ENCODE measurements around the gene ATP9B. TPM values are rescaled to one million over a fixed set of nuclear protein-coding genes. Genes with fewer than 3 reads are reported as not detected.

Gene ATP9B
- total RNA-seq, 1 donor from 2014 or later, result 45.3 TPM

DNA sequence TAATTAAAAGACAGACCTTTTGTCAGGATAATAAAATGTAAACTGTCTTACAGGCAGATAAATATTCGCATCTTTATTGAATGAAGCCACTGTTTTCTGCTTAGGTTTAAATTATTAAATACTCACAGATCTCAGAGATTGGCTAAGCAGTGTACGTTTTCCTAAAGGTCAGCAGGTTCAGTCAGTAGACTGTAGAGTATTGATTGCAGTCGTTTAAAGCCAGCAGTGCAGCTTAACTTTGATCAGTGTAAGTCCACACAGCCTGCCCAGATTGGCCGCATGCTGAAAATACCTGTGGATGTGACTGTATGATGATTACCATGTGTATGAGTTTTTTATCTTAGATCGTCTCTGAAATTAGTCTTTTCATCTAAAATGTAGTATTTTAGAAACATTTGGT lies 42.3 kb downstream of the ATP9B start:
- TF ChIP-seq, protein P1, sequence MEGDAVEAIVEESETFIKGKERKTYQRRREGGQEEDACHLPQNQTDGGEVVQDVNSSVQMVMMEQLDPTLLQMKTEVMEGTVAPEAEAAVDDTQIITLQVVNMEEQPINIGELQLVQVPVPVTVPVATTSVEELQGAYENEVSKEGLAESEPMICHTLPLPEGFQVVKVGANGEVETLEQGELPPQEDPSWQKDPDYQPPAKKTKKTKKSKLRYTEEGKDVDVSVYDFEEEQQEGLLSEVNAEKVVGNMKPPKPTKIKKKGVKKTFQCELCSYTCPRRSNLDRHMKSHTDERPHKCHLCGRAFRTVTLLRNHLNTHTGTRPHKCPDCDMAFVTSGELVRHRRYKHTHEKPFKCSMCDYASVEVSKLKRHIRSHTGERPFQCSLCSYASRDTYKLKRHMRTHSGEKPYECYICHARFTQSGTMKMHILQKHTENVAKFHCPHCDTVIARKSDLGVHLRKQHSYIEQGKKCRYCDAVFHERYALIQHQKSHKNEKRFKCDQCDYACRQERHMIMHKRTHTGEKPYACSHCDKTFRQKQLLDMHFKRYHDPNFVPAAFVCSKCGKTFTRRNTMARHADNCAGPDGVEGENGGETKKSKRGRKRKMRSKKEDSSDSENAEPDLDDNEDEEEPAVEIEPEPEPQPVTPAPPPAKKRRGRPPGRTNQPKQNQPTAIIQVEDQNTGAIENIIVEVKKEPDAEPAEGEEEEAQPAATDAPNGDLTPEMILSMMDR (IDR thresholded peaks at IDR 0.05; ENCODE audit: unreplicated experiment), result no peak
- H3K4me1 Mint-ChIP-seq (ENCODE audit: low read depth), result peaks cover 9% of the 10 kb centered on the region
- no peaks in the 10 kb centered on the region for H3K9me3 Mint-ChIP-seq (ENCODE audit: low read depth)
- no peaks in the 10 kb centered on the region for H3K27me3 Mint-ChIP-seq
- no peak for DNase-seq (ENCODE audit: low spot score, unreplicated experiment)
- H3K27ac Mint-ChIP-seq, result no peak overlapping the region
- peaks cover 14% of the 10 kb centered on the region for H3K36me3 Mint-ChIP-seq (ENCODE audit: insufficient read depth)
- H3K4me3 Mint-ChIP-seq (ENCODE audit: low read depth), result no peak overlapping the region

DNA sequence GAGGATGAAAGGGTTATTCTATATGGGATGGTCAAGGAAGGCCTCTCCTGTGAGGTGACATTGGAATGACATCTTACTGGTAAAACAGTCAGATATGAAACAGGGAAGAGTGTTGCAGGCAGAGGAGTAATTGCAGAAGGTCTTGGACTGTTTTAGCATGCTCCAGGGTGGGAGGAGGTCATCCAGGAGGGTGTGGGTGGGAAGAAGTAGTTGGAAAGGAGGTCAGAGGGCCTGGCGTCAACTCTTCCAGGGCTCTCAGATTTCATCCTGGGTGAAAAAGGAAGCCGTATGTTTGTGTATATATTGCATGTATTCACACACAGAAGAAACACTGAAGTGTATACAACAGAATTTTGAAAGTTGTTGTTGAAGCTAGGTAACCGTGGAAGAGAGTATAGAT lies 48.2 kb downstream of the ATP9B start:
- peaks cover 16% of the 10 kb centered on the region for H3K36me3 Mint-ChIP-seq (ENCODE audit: insufficient read depth)
- H3K4me3 Mint-ChIP-seq (ENCODE audit: low read depth), result no peak overlapping the region
- H3K4me1 Mint-ChIP-seq (ENCODE audit: low read depth), result peaks cover 2% of the 10 kb centered on the region
- no peak overlapping the region for H3K27ac Mint-ChIP-seq
- H3K27me3 Mint-ChIP-seq, result no peaks in the 10 kb centered on the region
- TF ChIP-seq, protein P1 (IDR thresholded peaks at IDR 0.05; ENCODE audit: unreplicated experiment), result no peak
- H3K9me3 Mint-ChIP-seq (ENCODE audit: low read depth), result peaks cover 3% of the 10 kb centered on the region
- no peak for DNase-seq (ENCODE audit: low spot score, unreplicated experiment)

DNA sequence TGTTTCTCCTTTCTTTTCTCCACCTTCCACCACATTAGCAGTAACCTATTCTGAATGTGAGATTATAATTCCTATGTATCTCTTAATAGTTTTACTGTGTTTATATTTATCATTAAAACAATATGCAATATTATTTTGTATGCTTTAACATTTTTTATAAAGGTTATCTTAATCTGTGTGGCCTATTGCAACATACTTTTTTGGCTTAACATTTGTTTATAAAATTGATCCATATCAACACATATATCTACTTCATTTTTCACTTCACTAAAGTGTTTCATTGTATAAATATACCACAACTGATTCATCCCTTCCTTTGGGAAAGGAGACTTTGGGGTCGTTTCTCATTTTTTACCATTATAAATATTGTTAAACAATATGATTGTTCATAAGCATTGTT lies 48.6 kb downstream of the ATP9B start:
- no peak for DNase-seq (ENCODE audit: low spot score, unreplicated experiment)
- no peak overlapping the region for H3K27ac Mint-ChIP-seq
- no peaks in the 10 kb centered on the region for H3K27me3 Mint-ChIP-seq
- no peak overlapping the region for H3K4me3 Mint-ChIP-seq (ENCODE audit: low read depth)
- peaks cover 16% of the 10 kb centered on the region for H3K36me3 Mint-ChIP-seq (ENCODE audit: insufficient read depth)
- H3K9me3 Mint-ChIP-seq (ENCODE audit: low read depth), result peaks cover 3% of the 10 kb centered on the region
- H3K4me1 Mint-ChIP-seq (ENCODE audit: low read depth), result peaks cover 2% of the 10 kb centered on the region
- TF ChIP-seq, protein P1 (IDR thresholded peaks at IDR 0.05; ENCODE audit: unreplicated experiment), result no peak

DNA sequence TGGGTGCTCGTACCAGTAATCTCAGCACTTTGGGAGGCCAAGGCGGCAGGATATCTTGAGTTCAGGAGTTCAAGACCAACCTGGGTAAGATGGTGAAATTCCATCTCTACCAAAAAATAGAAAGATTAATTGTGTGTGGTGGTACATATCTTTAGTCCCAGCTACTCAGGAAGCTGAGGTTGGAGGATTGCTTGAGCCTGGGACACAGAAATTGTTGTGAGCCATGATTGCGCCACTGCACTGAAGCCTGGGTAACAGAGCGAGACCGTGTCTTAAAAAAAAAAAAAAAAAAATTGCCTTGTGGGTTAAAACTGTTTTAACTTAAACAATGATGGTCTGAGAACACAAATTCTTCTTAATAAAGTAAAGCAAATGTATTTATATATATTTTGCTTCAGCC lies 49.6 kb downstream of the ATP9B start:
- TF ChIP-seq, protein P1 (IDR thresholded peaks at IDR 0.05; ENCODE audit: unreplicated experiment), result no peak
- Mint-ChIP-seq H3K4me3 (ENCODE audit: low read depth) (no peak overlapping the region), H3K27ac (no peak overlapping the region), H3K9me3 (ENCODE audit: low read depth) (peaks cover 3% of the 10 kb centered on the region), H3K27me3 (no peaks in the 10 kb centered on the region), H3K36me3 (ENCODE audit: insufficient read depth) (peaks cover 16% of the 10 kb centered on the region), H3K4me1 (ENCODE audit: low read depth) (peaks cover 2% of the 10 kb centered on the region)
- no peak for DNase-seq (ENCODE audit: low spot score, unreplicated experiment)

DNA sequence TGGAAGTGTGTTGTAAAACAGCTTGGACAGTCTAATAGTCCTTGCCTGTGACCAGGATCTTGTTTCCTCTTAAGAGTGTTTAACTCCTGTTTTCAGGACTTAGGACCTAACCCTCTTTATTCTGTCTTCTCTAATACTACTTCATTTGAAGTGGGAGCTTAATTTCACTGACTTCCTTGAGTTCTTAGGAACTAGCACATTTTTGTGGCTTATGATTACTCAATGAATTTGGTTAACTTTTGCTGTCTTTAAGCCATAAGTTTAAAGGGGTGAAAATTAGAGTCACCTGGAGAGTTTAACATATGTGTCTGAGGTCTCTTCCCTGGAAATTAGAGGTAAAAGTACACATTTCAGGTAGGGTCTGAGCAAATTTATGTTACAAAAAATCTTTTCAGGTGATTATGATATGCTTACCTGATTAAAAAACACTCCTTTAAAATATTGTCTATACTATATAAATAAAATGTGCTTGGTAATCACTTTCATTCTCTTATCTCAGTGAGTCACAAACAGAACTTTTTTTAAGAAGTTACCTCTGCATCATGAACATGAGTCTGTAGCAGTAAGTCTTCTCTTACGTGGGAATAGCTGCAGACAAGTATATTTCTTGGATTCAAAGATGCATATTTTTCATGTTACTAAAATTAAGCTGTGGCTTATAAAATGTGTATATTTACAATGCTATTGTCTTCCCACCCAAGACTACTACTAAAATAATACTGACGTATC lies 52.7 kb downstream of the ATP9B start:
- DNase-seq (ENCODE audit: low spot score, unreplicated experiment), result no peak
- peaks cover 3% of the 10 kb centered on the region for H3K9me3 Mint-ChIP-seq (ENCODE audit: low read depth)
- peaks cover 2% of the 10 kb centered on the region for H3K4me1 Mint-ChIP-seq (ENCODE audit: low read depth)
- H3K27ac Mint-ChIP-seq, result no peak overlapping the region
- peaks cover 8% of the 10 kb centered on the region for H3K36me3 Mint-ChIP-seq (ENCODE audit: insufficient read depth)
- TF ChIP-seq, protein P1 (IDR thresholded peaks at IDR 0.05; ENCODE audit: unreplicated experiment), result no peak
- no peaks in the 10 kb centered on the region for H3K27me3 Mint-ChIP-seq
- no peak overlapping the region for H3K4me3 Mint-ChIP-seq (ENCODE audit: low read depth)

Data from progenitor cell of endocrine pancreas (in vitro differentiated cells).